Endodermal cell (in vitro differentiated cells): ENCODE results near the gene SS18L1. TPM values are rescaled to one million over a fixed set of nuclear protein-coding genes. Genes with fewer than 3 reads are reported as not detected.
A peak's percentile ranks its signal among the peaks of the same experiment; 100 is the strongest.

Experiments
- DNase-seq: peaks from one replicate; pipeline ENCODE4 v3.0.0-alpha.2; 2017
- H3K27ac ChIP-seq: 2 replicates; pipeline ENCODE4 v1.5.1; 2013; ENCODE audit warnings: mild to moderate bottlenecking, low read depth, low read length, moderate library complexity
- H3K27me3 ChIP-seq: 2 replicates; pipeline ENCODE4 v1.6.1; 2013; ENCODE audit warnings: mild to moderate bottlenecking, low read length, moderate library complexity; ENCODE audit not compliant: insufficient read depth, control insufficient read depth, poor library complexity, severe bottlenecking
- H3K36me3 ChIP-seq: 2 replicates; pipeline ENCODE4 v1.7.0; 2013; ENCODE audit warnings: mild to moderate bottlenecking, low read length, moderate library complexity; ENCODE audit not compliant: control insufficient read depth, insufficient read depth
- H3K4me1 ChIP-seq: one replicate; pipeline ENCODE4 v1.7.0; 2013; ENCODE audit warnings: low read length; ENCODE audit not compliant: control insufficient read depth, insufficient read depth
- H3K4me3 ChIP-seq: 2 replicates; pipeline ENCODE4 v1.5.1; 2013; ENCODE audit warnings: mild to moderate bottlenecking, low read length, moderate library complexity
- H3K9ac ChIP-seq: 2 replicates; pipeline ENCODE4 v1.6.1; 2013; ENCODE audit warnings: mild to moderate bottlenecking, low read length, moderate library complexity; ENCODE audit not compliant: poor library complexity, severe bottlenecking; ENCODE audit errors: extremely low read depth
- H3K9me3 ChIP-seq: 2 replicates; pipeline ENCODE4 v1.6.1; 2013; ENCODE audit warnings: mild to moderate bottlenecking, low read length, moderate library complexity; ENCODE audit not compliant: control insufficient read depth
- H3K27ac Mint-ChIP-seq: 2 replicates; pipeline ENCODE4 v1.8.0; 2020; ENCODE audit warnings: mixed read lengths
- H3K27me3 Mint-ChIP-seq: 2 replicates; pipeline ENCODE4 v1.8.0; 2021; ENCODE audit warnings: mild to moderate bottlenecking, mixed read lengths; ENCODE audit not compliant: insufficient read depth
- H3K36me3 Mint-ChIP-seq: 2 replicates; pipeline ENCODE4 v1.8.0; 2020; ENCODE audit warnings: low read depth, mixed read lengths
- H3K4me1 Mint-ChIP-seq: 2 replicates; pipeline ENCODE4 v1.8.0; 2020; ENCODE audit warnings: mixed read lengths
- H3K4me3 Mint-ChIP-seq: 2 replicates; pipeline ENCODE4 v1.8.0; 2020; ENCODE audit warnings: mild to moderate bottlenecking, moderate library complexity, mixed read lengths
- H3K9me3 Mint-ChIP-seq: 2 replicates; pipeline ENCODE4 v1.8.0; 2020; ENCODE audit warnings: mild to moderate bottlenecking, mixed read lengths
- WGBS, 2 experiments: methylation state at CpG; one replicate each; pipeline versions ENCODE4 v1.1.5 to v1.1.7; 2013; ENCODE audit warnings: missing lambda C conversion rate in 2 of 2, mixed read lengths in 1 of 2; ENCODE audit not compliant: insufficient coverage in 1 of 2, insufficient read length in 1 of 2; 5-methylcytosine and 5-hydroxymethylcytosine counted together
- total RNA-seq, 2 donors: library from RNA; stranded (reverse); fragmentation: NEBNext Ultra II Directional in 1 of 2; extraction: Animal tissue kit (Norgen Biotek cat#: 25700) in 1 of 2; gene quantifications; 2 replicates in 1 of 2; 3 replicates in 1 of 2; pipeline ENCODE4 v1.2.1, GENCODE V29; 2021
- TF ChIP-seq, protein P1 (sequence below): fragments of 200-600 bp; sonication (generic); conservative IDR thresholded peaks from 2 replicates; pipeline ENCODE4 v1.5.0; 2021; ENCODE audit warnings: antibody characterized with exemption, mild to moderate bottlenecking

SS18L1 gene
- total RNA-seq, 2 donors from 2014 or later, result 23.2 to 28.8 TPM

DNA sequence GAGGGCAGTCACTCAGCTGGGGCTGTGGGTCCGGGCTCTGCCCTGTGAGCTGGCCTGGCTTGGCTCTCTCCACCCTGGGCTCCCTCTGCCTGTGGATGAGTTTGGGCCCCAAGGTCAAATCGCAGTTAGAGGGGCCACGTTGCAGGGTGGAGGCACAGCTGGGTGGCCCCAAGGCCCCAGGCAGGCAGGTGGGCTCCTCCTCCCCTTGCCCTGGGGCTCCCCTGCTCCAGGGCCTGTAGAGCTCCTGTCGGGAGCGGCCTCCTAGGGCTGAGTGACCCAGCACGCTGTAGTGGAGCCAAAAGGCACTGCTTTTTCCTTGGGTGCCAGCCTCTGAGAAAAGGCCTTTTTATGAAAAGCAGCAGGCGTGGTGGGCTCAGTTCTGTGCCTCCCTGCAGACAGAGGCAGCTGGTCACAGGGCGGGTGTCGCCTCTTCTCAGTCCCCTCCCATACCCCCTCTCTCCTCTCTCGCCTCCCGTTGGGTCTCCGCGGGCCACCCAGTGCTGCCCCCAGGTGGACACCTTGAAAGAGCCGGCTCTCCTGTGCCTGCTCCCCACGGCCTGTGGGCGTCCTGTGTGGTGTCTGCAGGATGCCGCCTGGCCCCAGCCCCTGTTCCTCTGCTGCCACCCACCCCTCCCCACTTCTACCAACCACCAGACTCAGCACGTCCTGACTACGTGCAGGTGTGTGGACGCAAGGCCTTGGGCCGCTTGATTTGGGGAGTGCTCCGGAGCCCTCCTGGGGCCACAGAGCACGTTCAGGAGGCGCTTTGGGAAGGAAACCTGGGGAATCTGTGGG lies 13.2 kb downstream of the SS18L1 start:
- peak; percentile 94 for DNase-seq
- Mint-ChIP-seq H3K27ac (peak overlapping the region; percentile 52), H3K4me3 (no peak overlapping the region), H3K4me1 (peaks cover 11% of the 10 kb centered on the region), H3K9me3 (peaks cover 9% of the 10 kb centered on the region), H3K27me3 (no peaks in the 10 kb centered on the region), H3K36me3 (peaks cover 42% of the 10 kb centered on the region)
- H3K4me1 ChIP-seq, result peaks cover 2% of the 10 kb centered on the region
- TF ChIP-seq, protein P1, sequence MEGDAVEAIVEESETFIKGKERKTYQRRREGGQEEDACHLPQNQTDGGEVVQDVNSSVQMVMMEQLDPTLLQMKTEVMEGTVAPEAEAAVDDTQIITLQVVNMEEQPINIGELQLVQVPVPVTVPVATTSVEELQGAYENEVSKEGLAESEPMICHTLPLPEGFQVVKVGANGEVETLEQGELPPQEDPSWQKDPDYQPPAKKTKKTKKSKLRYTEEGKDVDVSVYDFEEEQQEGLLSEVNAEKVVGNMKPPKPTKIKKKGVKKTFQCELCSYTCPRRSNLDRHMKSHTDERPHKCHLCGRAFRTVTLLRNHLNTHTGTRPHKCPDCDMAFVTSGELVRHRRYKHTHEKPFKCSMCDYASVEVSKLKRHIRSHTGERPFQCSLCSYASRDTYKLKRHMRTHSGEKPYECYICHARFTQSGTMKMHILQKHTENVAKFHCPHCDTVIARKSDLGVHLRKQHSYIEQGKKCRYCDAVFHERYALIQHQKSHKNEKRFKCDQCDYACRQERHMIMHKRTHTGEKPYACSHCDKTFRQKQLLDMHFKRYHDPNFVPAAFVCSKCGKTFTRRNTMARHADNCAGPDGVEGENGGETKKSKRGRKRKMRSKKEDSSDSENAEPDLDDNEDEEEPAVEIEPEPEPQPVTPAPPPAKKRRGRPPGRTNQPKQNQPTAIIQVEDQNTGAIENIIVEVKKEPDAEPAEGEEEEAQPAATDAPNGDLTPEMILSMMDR, result peak; percentile 88
- WGBS, 2 experiments, result 68% methylated on average over 14 to 24 of the region's 24 CpGs
- H3K27me3 ChIP-seq, result no peaks in the 10 kb centered on the region
- H3K9me3 ChIP-seq, result peaks cover 7% of the 10 kb centered on the region
- H3K9ac ChIP-seq, result no peak overlapping the region
- H3K27ac ChIP-seq, result peak overlapping the region; percentile 24
- peaks cover 55% of the 10 kb centered on the region for H3K36me3 ChIP-seq
- no peak overlapping the region for H3K4me3 ChIP-seq

DNA sequence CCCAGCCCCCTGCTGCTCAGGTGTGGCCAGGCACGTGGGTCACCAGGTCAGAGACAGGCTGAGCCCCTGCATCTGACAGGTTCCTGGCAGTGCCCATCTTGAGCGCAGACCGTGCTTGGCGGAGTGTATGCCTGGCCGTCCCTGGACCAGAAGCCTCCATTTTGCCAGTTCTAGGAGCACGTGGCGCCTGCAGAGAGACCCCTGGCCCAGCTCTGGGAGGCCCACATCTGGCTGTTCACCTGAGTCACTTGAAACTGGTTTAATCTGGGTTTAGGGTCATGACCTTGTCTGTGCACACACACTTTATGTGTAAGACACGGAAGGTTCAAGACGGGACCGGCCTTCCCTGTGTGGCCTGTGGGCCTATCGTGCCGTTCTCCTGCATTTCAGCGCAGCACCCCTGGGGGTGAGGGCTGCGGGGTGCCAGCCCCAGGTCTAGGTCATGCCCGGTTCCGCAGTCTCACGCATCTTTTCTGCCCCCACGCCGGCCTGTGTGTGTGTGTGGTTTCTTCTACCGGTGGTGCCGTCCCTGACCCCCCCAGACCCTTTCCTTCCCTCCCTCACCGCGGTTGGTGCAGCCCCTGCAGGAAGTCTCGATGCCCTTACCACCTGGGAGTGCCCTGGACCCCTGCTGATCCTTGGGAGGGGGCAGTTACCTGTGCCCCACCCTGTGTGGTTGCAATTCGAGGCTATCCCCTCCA lies 14.0 kb downstream of the SS18L1 start:
- Mint-ChIP-seq H3K27me3 (no peaks in the 10 kb centered on the region), H3K27ac (no peak overlapping the region), H3K36me3 (peaks cover 37% of the 10 kb centered on the region), H3K9me3 (peaks cover 7% of the 10 kb centered on the region), H3K4me1 (peaks cover 11% of the 10 kb centered on the region), H3K4me3 (no peak overlapping the region)
- Histone ChIP-seq H3K9me3 (peaks cover 7% of the 10 kb centered on the region), H3K4me3 (no peak overlapping the region), H3K4me1 (peaks cover 2% of the 10 kb centered on the region), H3K9ac (no peak overlapping the region), H3K27me3 (no peaks in the 10 kb centered on the region), H3K36me3 (peaks cover 53% of the 10 kb centered on the region), H3K27ac (no peak overlapping the region)
- TF ChIP-seq, protein P1, result no peak
- no peak for DNase-seq
- 94 to 98% methylated on average over 16 to 22 of the region's 25 CpGs for WGBS, 2 experiments

DNA sequence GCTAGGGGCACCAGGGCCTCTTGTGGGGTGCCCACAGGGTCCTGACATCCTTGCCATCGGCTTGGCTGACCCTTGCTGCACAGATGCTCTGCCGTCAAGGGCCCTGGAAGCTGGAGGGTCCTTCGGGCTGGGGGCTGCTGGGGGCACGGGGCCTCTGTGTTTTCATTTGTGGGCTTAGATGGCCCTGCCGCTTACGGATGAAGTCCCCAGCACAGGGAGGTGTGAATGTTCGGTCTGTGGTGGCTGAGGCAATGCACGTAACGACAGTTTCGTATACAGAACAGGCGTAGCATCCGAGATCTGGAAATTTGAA lies 14.5 kb downstream of the SS18L1 start:
- Histone ChIP-seq H3K36me3 (peaks cover 55% of the 10 kb centered on the region), H3K9me3 (peaks cover 5% of the 10 kb centered on the region), H3K4me3 (no peak overlapping the region), H3K27me3 (no peaks in the 10 kb centered on the region), H3K4me1 (peaks cover 2% of the 10 kb centered on the region), H3K9ac (no peak overlapping the region), H3K27ac (no peak overlapping the region)
- Mint-ChIP-seq H3K4me3 (no peak overlapping the region), H3K27me3 (no peaks in the 10 kb centered on the region), H3K36me3 (peaks cover 33% of the 10 kb centered on the region), H3K9me3 (peaks cover 3% of the 10 kb centered on the region), H3K4me1 (peaks cover 11% of the 10 kb centered on the region), H3K27ac (no peak overlapping the region)
- no peak for DNase-seq
- 95 to 96% methylated on average over 9 to 12 of the region's 12 CpGs for WGBS, 2 experiments
- TF ChIP-seq, protein P1, result no peak
